ENCODE data around the gene ARMH4. TPM values are rescaled to one million over a fixed set of nuclear protein-coding genes. Genes with fewer than 3 reads are reported as not detected.

ARMH4 gene
- polyA plus RNA-seq, 1 experiment: 1.6 TPM

GRCh38 chr14:58143106-58143505 is 8.9 kb downstream of the ARMH4 start:
- Histone ChIP-seq H3K36me3 (ENCODE audit: control insufficient read depth, insufficient read depth, low read length) (no peaks in the 10 kb centered on the region), H3K27me3 (ENCODE audit: control insufficient read depth, insufficient read depth, low read length) (no peaks in the 10 kb centered on the region), H3K4me3 (ENCODE audit: low read depth, low read length) (no peak overlapping the region)
- DNase-seq (ENCODE audit: low read depth): no peak
- ChIA-PET CTCF (interaction anchor here (1.2 kb wide), 1 partner anchor 9 kb away, joined by 5 read pairs; no protein-coding TSS in a partner anchor), POLR2A (no interaction called here)
- TF ChIP-seq CTCF (IDR thresholded peaks at IDR 0.05; ENCODE audit: insufficient read depth, low read depth, low read length): no peak

- ChIA-PET POLR2A (no interaction called here), CTCF (interaction anchor here (0.8 to 1.2 kb wide), 2 partner anchors 8 to 12 kb away, joined by 4 to 5 read pairs; no protein-coding TSS in a partner anchor)
- no peak for DNase-seq (ENCODE audit: low read depth)
- Histone ChIP-seq H3K27me3 (ENCODE audit: control insufficient read depth, insufficient read depth, low read length) (no peaks in the 10 kb centered on the region), H3K4me3 (ENCODE audit: low read depth, low read length) (no peak overlapping the region), H3K36me3 (ENCODE audit: control insufficient read depth, insufficient read depth, low read length) (no peaks in the 10 kb centered on the region)
- TF ChIP-seq CTCF (IDR thresholded peaks at IDR 0.05; ENCODE audit: insufficient read depth, low read depth, low read length): no peak
Measured at GRCh38 chr14:58141893-58142292, 10.1 kb downstream of the ARMH4 start.

GRCh38 chr14:58138714-58139482 is 13.1 kb downstream of the ARMH4 start:
- ChIA-PET POLR2A (no interaction called here), CTCF (no interaction called here)
- DNase-seq (ENCODE audit: low read depth): no peak
- TF ChIP-seq CTCF (IDR thresholded peaks at IDR 0.05; ENCODE audit: insufficient read depth, low read depth, low read length): no peak
- Histone ChIP-seq H3K4me3 (ENCODE audit: low read depth, low read length) (no peak overlapping the region), H3K36me3 (ENCODE audit: control insufficient read depth, insufficient read depth, low read length) (no peaks in the 10 kb centered on the region), H3K27me3 (ENCODE audit: control insufficient read depth, insufficient read depth, low read length) (no peaks in the 10 kb centered on the region)

- no peak for DNase-seq (ENCODE audit: low read depth)
- ChIA-PET CTCF (interaction anchor here (1.7 kb wide), 1 partner anchor 8 kb away, joined by 3 read pairs; no protein-coding TSS in a partner anchor), POLR2A (no interaction called here)
- no peak for TF ChIP-seq CTCF (IDR thresholded peaks at IDR 0.05; ENCODE audit: insufficient read depth, low read depth, low read length)
- H3K36me3 ChIP-seq (ENCODE audit: control insufficient read depth, insufficient read depth, low read length): no peaks in the 10 kb centered on the region
- no peak overlapping the region for H3K4me3 ChIP-seq (ENCODE audit: low read depth, low read length)
- no peaks in the 10 kb centered on the region for H3K27me3 ChIP-seq (ENCODE audit: control insufficient read depth, insufficient read depth, low read length)
Measured at GRCh38 chr14:58138031-58138713, 13.8 kb downstream of the ARMH4 start.

- TF ChIP-seq CTCF (IDR thresholded peaks at IDR 0.05; ENCODE audit: insufficient read depth, low read depth, low read length): no peak
- POLR2A ChIA-PET: no interaction called here
- Histone ChIP-seq H3K4me3 (ENCODE audit: low read depth, low read length) (no peak overlapping the region), H3K27me3 (ENCODE audit: control insufficient read depth, insufficient read depth, low read length) (no peaks in the 10 kb centered on the region), H3K36me3 (ENCODE audit: control insufficient read depth, insufficient read depth, low read length) (no peaks in the 10 kb centered on the region)
- CTCF ChIA-PET: interaction anchor here (0.6 to 2.5 kb wide), 5 partner anchors 9 to 294 kb away, joined by 3 to 7 read pairs (median 5); partner anchors contain the start of gene KIAA0586
- DNase-seq (ENCODE audit: low read depth): peak; percentile 19
Measured at GRCh38 chr14:58133739-58134138, 18.3 kb downstream of the ARMH4 start.

Data from BJ (cell line).